HL-60/S4 treated with phorbol 12-myristate 13-acetate at 8.2 ng/mL for 4 days and 3 days (cell line): ENCODE data around the gene OSMR.

Experiments used
- in situ Hi-C: fragments of 300-500 bp; cut with MboI; formaldehyde crosslinking; loops from 2 replicates; pipeline ENCODE4 v1.15.0; 2022; ENCODE audit warnings: low sequenced_read_pairs

Gene OSMR

DNA sequence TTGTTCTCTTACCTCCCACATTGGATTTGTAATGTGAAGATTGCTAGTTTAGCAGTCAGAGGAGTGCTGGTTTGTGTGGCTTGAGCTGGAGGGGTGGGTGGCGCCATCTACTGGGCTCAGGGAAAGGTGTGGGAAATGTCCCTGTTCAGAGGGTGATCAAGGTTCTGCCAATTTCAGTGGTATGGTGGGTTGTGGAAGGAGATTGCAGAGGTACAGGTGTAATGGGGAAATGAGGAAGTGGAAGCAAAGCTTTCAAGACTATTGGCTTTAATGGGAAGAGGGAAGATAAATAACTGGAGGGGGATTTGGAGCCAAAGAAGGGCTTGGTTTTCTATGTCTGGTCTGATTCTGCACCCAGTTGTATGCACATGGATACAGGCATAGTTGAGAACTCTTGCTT lies 76.4 kb downstream of the OSMR start:
- in situ Hi-C loops, result no loop called here

DNA sequence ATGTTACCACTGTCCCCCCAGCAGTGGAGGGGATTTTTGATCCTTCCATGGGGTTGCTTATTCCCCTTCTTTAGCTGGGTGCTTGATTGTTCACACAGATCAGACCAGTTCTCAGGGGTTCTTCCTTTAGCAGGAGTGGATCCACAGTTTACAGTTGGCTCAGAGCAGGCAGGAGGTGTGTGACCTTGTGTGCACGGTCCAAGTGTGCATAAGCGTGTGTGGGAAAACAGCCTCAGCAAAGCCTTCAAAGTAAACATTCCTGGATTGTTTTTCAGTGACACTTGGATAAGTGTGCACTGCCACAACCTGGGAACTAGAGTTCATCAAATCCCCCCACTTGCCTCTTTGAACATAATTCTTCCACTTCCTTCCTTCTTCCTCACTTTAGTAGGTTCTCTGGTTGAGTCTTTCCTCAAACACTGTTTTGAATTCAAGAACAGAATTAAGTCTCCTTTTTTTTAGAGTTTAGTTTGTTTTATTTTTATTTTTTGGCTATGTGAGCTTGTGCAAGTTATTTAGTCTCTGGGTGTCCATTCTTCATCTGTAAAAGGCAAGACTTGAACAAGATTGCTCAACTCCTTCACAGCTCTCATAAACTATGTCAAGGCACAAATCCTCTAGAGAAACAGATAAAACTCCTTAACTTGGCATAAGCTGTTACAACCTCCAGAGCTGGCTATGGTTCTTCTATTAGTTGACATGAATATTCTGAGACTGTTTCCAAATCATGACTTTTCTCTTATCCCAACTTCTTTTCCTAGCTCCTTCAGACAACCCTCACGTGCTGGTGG lies 78.0 kb downstream of the OSMR start:
- in situ Hi-C loops, result no loop called here

- in situ Hi-C loops, result no loop called here
Measured at GRCh38 chr5:38925154-38925925, 79.5 kb downstream of the OSMR start.

DNA sequence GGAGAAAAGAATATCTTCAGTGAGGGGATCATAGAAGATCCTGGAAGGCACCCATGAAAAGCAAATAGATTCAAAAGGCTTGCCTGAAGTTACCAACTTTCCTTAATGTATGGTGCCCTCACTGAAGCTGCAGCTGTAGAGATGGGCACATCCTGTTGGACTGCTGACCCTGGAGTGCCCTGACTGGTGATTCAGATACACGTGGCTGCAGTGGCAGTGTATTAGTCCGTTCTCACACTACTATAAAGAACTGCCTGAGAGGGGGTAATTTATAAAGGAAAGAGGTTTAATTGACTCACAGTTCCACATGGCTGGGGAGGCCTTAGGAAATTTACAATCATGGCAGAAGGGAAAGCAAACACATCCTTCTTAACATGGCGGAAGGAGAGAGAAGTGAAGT lies 80.3 kb downstream of the OSMR start:
- in situ Hi-C loops, result no loop called here

DNA sequence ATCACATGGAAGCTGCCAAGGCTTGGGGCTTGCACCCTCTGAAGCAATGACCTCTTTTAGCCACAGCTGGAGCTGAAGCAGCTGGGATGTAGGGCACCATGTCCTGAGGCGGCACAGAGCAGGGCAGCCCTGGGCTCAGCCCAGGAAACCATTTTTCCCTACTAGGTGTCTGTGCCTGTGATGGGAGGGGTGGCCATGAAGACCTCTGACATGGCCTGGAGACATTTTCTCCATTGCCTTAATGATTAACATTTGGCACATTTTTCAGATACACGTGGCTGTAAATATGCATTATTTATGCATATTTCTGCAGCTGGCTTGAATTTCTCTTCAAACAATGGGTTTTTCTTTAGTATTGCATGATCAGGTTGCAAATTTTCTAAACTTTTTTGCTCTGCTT lies 81.7 kb downstream of the OSMR start:
- in situ Hi-C loops, result no loop called here

- in situ Hi-C loops, result no loop called here
Measured at GRCh38 chr5:38929838-38930237, 84.0 kb downstream of the OSMR start.

GRCh38 chr5:38931731-38932130 lies 85.9 kb downstream of the OSMR start:
- in situ Hi-C loops, result no loop called here

DNA sequence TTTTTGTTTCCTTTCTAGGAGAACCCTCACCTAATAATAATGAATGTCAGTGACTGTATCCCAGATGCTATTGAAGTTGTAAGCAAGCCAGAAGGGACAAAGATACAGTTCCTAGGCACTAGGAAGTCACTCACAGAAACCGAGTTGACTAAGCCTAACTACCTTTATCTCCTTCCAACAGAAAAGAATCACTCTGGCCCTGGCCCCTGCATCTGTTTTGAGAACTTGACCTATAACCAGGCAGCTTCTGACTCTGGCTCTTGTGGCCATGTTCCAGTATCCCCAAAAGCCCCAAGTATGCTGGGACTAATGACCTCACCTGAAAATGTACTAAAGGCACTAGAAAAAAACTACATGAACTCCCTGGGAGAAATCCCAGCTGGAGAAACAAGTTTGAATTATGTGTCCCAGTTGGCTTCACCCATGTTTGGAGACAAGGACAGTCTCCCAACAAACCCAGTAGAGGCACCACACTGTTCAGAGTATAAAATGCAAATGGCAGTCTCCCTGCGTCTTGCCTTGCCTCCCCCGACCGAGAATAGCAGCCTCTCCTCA lies 87.1 kb downstream of the OSMR start:
- in situ Hi-C loops, result no loop called here

DNA sequence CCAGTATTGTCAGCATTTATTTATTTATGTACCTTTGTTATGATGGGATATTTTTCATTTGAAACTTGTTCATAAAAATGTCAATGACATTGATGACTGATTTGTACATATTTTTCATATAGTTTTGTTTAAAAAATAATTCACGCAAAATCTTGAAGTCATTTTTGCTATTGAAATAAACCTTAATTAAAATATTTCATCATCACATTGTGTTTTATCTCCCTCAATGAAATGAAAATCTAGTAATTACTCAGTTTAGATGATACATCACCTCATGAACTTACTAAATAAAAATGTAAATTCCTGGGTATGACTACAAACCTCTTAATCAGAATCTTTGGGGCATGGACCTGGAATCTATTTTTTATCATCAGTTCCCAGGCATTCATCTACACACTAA lies 89.6 kb downstream of the OSMR start:
- in situ Hi-C loops, result no loop called here

DNA sequence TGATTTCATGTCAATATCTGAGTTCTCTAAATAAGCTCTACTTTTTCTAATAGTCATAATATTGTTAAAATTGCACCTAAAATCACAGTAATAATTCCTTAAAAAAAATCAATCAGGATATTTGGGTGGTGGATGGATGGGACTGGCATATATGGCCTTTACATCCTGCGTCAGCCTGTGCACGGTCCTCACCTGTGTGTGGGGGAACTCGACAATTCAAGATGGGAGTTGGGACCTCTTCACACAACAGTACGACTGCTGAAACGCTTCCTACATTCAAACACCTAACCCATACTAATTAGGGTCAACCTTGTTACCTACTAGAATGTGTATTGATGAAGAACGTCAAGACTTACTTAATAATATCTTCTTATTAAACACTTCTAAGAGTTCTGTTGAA lies 90.5 kb downstream of the OSMR start:
- in situ Hi-C loops, result no loop called here

- in situ Hi-C loops, result no loop called here
Measured at GRCh38 chr5:38938424-38938823, 92.6 kb downstream of the OSMR start.

DNA sequence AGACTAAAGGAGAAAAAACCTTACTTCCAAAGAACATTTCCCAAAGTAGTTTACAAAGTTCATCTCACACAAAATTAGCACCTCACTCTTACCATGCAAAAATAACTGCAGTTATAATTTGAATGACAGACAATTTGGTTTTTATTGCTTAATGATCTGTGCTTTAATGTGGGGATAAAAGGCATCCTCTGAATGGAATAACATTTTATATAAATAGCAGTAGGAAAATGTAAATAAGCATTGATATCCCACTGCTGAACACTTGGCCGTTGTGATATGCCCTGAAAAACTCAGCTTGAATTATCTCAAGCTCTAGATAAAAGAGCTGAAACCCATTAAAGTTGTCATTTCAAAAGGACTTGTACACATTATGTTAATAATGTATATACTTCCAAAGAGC lies 93.2 kb downstream of the OSMR start:
- in situ Hi-C loops, result no loop called here

GRCh38 chr5:38940230-38940858 lies 94.5 kb downstream of the OSMR start:
- in situ Hi-C loops, result no loop called here

DNA sequence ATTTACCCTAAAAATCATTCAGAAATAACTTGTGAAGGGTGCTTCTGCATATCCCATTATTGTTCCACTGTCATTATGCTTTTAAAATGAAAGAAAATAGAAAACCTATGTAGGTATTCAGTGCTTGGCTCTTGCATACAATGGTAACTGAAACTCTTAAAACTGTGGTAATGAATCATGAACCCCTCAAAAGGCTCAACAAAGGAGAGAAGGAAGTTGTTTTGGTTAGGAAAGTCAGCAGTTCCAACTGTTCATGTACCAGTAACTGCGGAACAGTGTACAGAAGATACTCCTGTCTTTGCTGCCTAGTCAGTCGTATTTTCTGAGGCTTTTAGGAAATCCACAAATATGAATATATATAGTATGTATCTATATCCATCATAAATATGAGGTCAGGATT lies 96.1 kb downstream of the OSMR start:
- in situ Hi-C loops, result no loop called here

DNA sequence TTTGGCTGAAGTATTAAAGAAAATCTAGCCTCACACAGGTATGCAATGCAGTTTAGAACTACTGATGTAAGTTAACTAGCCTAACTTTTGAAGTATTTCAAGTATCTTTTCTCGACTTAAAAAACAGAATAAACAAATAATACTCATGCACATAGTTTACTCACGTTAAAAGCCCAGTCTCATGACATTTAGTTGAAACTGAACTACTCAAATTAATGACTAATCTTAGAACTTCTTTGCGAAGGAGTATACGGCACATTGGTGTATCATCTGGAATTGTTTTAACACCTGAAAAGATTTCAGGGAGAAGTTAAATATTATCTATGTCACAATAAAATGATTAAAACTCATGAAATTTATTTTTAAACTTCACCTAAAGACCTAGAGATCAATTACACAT lies 98.5 kb downstream of the OSMR start:
- in situ Hi-C loops, result no loop called here

DNA sequence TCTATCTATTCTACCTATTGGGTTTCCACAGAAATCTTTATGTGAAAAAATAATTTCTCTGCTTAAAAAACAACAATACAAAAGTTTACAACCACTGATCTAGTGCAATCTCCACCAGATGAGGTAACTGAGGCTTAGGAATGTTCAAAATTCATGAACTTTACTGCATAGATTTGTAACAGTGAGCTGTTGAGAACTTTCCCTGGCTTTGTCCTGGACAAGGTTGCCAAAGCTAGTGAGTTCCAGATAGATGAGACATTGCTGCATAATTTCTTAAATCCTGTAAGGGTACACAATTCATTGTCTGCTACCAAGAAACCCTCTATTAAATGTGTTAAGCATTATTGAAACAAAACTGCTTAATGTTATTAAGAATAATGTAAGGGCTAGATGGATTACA lies 102.7 kb downstream of the OSMR start:
- in situ Hi-C loops, result no loop called here

DNA sequence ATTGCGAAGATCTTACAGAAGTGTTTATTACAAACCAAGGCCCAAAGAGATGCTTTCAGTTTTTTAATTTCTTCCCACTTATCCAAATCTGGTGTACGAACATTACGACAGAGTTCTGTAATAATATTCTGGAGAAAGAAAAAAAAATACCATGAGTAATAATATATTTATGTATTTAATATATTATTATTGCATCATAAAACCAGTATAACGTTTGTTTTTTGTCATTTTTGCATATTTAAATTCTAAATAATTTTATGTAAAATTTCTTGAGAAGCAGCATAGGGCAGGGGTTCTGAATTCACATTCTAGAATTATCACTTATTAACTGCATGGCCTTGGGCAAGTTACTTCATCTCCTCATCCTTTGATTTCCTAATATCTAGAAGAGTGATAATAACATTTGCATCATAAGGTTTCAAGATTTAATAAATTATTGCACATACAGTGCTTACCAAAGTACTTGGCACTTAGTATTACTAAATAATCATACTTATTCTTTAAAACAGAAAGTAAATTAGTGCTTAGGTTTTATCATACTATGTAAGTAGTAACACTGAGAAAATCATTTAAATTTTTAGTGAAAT lies 107.7 kb downstream of the OSMR start:
- in situ Hi-C loops, result loop anchor here (25.0 kb wide), 1 partner anchor 134 kb away; no protein-coding TSS in a partner anchor

GRCh38 chr5:38961691-38962090 lies 115.9 kb downstream of the OSMR start:
- in situ Hi-C loops, result loop anchor here (25.0 kb wide), 1 partner anchor 126 kb away; no protein-coding TSS in a partner anchor

- in situ Hi-C loops, result loop anchor here (25.0 kb wide), 1 partner anchor 119 kb away; no protein-coding TSS in a partner anchor
Measured at GRCh38 chr5:38968665-38969064, 122.9 kb downstream of the OSMR start.

- in situ Hi-C loops, result no loop called here
Measured at GRCh38 chr5:38978036-38978435, 132.2 kb downstream of the OSMR start.

DNA sequence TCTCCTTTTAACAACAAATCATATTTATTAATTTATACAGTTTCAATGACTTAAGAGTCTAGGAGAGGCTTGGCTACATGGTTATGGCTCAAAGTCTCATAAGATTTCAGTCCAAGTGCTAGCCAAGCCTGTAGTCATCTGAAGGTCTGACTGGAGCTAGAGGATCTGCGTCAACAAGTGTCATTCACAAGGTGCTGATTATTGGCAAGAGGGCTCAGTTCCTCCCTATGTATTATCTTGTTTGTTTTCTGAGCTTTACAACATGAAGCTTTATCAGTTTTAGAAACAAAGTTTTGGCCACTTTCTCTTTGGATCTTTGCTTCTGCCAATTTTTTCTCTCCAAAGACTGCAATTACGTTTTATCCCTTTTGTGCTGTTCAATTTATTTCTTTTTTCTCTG lies 133.7 kb downstream of the OSMR start:
- in situ Hi-C loops, result no loop called here
